ENCODE data around the gene ALX3.
A peak's percentile ranks its signal among the peaks of the same experiment; 100 is the strongest.

ALX3 gene

DNA sequence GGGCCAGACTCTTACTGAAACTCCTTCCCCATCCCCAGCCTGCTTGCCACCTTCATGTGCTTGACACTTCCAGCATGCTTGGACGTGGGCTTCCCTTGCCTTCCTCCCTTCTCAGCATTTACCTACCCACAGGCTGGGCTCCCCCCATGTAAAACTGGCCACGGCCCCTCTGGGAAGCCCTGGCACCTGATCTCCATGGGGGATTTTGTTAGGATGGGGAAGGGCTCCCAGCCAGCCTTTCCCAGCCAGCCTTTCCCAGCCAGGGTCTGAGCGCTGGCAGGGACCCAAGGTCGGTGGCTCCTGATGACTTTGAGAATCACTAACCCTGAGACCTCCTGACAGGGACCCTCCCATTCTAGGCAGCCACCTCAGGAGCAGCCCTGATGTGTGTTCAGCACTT, 6.7 kb downstream of the ALX3 start:
- DNase-seq, result no peak

DNA sequence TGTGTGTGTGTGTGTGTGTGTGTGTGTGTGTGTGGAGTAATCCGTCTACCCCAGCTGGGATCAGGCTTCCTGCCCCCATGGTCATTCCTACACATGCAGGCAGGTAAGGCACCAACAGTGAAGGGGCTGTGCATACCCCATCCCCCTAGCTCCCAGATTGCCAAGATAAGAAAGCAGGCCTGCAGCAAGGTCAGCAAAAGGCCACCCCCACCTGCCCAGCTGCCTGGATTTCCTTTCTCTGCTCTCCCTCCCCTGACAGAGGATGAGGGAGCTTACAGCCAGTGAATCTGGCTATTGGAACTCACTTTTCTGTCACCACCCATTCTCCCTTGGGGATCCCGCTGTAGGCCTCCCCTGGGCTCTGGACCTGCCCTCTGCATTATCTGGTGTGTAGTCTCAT, 7.9 kb downstream of the ALX3 start:
- DNase-seq, result no peak

DNA sequence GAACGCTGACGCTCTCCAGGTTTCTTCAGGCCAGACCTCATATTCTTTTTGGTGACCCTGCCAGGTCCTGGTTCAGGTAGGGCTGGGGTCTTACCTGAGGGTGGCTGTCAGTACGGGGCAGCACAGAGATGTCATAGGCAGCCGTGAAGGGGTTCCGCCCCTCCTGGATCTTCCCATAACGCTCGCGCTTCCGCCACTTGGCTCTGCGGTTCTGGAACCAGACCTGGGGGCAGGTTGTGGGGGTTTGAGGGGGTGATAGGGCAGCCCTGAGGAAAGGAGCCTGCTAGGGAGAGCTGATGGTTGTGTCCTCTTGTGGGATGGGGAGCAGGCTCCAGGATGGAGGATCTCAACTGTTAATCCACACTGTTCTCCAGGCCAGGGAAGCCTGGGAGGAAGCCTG, 9.1 kb downstream of the ALX3 start:
- no peak for DNase-seq

DNA sequence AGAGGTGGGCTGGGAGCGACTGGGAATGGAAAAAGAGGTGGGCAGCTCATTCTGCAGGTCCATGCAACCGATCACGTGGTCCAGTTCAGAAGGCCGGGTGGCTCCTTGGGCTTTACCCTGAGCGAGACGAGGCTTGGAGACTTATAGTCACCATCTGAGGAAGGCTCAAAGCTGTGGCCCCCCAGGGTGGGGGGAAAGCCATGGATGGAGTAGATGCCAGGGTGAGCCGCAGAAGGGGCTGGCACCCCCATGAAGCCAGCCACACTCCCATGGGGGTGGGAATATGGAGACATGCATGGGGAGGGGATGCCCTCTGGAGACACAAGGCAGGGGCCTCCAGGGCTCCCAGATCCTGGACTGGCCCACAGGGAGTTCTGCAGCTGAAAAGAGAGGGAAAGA, 9.8 kb downstream of the ALX3 start:
- DNase-seq, result no peak

DNA sequence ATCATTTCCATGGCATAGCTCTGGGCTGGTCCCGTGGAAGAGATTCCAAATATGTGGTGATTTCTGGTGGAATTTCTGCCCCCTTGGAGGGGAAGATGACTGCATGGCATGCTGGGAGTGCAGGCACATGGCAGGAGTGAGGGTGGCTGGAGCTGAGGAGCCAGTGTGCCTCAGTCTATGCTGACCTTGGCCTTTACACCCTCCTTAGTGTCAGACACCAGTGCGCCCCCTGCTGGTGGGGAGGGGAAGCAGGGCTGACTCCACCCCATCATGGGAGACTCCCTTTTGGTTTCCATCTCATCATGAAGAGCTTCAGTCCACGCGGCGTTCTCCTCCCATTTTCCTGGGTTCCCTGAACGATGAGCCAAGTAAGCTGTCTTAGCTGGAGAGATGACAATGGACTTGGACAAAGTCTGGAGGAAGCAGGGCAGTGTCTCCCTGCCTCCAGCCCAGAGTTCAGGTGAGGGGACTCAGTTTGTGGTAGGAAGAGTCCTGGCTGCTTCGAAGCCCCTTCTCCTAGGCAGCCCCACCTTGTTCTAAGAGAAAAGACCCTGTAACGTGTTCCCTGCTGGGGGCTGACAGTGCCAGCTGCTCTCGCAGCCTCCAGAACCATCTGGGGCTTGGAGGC, 10.3 kb downstream of the ALX3 start:
- peak; percentile 17 for DNase-seq

- DNase-seq, result no peak
Measured at GRCh38 chr1:110059133-110059863, 11.2 kb downstream of the ALX3 start.

DNA sequence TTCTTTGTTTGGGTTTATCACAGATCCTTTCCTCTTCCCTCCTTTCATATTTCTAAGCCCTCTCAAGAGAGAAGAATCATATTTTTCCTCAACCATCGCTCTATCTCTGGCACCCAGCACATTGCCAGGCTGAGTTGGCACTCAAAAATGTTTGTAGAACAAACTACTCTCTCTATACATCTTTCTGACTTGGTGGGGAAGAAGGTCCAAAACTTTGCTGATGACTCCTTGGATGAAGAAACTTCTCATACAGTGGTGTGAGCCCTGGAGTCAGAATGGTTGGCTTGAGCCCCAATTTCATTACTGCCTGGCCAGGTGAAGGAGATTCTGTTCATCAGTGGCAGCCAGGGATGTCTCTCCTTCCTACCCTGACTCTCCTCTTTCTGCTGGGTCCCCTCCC, 11.9 kb downstream of the ALX3 start:
- DNase-seq, result no peak

DNA sequence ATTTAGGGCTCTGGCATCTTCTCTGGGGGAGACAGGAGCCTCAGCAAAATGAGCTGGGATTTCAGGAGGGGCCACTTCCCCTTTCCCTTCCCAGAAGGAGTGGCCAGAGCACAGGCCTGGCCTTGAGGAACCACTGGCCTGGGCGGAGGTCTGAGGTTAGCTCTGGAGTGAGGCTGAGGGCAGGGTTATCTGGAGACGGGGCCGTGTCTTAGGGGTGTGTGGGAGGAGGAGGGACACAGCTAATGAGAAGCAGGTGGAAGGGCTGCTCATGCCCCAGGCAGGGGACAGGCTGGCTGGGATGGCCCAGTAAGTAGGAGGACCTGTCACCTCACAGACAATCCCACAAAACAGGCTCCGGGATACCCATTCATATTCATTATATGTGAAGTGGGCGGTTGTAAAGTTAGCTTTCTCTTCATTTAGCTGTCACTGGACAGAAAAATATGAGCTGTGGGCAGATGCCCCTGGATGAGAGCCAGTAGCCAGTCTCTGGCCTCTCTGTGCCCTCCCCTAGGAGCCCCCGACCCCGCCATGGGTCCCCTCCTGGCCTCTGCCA, 12.4 kb downstream of the ALX3 start:
- DNase-seq, result no peak

DNA sequence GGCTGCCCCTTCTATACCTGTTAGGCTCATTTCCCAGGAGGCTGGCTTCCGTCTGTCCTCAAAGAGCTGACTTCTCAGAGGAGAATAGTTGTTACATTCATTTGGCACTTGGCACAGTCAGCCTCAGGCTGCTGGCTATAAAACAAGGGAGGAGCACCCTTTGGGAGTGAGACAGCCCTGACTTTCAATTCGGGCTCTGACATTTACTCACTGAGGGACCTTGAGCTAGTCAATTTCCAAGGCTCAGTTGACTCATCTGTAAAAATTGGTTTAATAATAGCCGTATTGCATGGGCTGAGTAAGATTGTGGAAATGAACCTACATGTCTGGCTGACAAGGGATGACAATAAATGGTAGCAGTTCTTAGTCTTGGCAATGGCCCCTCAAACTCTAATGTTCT, 13.7 kb downstream of the ALX3 start:
- DNase-seq, result no peak

- no peak for DNase-seq
Measured at GRCh38 chr1:110056285-110056683, 14.2 kb downstream of the ALX3 start.

DNA sequence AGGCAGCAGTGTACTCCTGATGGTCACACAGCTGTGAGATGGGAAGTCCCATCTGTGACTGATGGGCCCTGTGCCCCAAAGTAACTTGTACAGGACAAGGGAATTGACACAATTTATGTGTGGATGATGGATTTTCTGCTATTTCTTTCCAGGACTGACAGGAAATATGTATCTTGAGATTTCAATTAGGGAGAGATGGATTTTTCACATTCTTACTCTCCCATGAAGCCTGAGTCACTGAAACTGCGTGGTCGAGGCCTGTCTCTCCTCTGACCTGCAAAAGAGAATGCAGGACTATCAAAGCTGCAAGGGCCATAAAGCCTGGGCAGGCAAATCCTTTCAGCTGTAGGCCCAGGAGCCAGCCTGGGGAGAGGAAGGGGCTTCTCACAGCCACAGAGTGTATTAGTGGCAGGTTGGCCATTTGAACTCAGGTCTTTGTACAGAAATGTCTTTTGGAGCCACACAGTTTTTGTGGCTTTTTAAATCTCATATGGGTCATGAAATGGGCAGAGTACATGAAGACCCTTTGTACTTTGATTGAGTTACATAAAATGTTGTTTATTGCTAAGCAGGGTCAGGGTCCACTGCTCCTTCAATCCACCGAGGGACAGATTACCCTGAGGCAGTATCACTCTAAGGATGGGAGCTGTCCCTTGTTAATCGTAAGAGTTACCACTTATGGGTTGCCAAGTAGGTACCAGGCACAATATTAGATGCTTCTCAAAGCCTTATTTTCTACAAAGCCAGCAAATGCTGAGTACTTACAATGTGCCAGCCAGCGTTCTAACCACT, 14.8 kb downstream of the ALX3 start:
- no peak for DNase-seq

DNA sequence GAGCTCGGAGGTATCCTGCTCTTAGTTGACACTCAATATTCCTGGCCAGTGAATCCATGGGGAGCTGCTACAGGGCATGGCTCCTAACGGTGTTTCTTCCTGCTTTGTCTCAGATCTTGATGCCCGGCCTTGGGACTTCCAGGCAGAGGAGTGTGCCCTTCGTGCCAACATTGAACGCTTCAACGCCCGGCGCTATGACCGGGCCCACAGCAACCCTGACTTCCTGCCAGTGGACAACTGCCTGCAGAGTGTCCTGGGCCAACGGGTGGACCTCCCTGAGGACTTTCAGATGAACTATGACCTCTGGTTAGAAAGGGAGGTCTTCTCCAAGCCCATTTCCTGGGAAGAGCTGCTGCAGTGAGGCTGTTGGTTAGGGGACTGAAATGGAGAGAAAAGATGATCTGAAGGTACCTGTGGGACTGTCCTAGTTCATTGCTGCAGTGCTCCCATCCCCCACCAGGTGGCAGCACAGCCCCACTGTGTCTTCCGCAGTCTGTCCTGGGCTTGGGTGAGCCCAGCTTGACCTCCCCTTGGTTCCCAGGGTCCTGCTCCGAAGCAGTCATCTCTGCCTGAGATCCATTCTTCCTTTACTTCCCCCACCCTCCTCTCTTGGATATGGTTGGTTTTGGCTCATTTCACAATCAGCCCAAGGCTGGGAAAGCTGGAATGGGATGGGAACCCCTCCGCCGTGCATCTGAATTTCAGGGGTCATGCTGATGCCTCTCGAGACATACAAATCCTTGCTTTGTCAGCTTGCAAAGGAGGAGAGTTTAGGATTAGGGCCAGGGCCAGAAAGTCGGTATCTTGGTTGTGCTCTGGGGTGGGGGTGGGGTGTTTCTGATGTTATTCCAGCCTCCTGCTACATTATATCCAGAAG, 16.7 kb downstream of the ALX3 start:
- peak; percentile 37 for DNase-seq

DNA sequence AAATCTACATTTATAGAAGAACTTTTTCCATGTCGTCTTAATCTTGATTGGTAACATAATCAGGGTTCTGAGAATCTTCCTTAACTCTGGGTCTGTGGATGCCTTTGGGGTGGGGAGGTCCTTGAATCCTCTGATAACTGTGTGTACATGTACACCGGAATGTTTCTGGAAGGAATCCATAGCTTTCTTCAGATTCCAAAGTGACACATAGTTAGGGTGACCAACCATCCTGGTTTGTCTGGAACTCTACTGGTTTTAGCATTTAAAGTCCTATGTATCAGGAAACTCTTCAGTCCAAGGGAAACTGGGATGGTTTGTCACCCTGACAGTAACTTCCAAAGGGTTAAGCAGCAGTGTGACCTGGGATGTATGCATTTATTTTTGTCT, 19.2 kb downstream of the ALX3 start:
- no peak for DNase-seq

GRCh38 chr1:110050602-110051261, 19.7 kb downstream of the ALX3 start:
- DNase-seq, result no peak

DNA sequence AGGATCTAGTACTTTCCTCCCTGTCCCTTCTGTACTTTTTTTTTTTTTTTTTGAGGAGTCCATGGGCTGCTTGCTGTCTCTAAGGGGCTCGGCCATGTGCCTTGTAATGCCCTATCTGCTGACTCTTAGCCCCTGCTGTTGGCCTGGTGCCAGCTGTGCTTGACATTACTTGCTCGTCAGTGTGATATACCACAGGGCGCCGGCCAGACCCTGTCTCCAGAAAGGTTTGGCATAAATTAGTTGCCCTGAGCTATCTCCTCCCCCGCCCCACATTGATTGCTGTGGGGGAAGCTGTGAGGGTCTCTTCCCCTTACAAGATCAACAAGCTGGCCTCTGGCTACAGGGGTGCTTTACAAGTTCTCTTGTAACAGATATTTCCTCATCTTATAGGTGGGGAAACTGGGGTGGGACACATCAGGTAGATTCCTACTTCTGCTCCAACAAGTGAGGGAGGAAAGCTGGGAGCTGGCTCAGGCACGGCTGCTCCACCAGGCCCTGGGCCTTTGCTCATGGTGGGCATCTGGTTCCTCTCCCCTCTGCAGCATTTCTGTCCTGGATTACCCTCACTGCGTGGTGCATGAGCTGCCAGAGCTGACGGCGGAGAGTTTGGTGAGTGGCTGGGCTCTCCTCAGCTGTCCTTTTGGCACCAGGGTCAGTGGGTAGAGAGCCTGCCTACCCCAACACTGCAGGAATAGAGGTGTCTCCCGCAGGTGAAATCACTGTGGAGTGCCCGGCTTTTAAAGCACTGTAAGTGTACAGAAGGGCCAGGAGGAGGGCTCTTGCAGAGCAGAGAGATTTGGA, 20.5 kb downstream of the ALX3 start:
- no peak for DNase-seq

- no peak for DNase-seq
Measured at GRCh38 chr1:110048923-110049601, 21.4 kb downstream of the ALX3 start.

DNA sequence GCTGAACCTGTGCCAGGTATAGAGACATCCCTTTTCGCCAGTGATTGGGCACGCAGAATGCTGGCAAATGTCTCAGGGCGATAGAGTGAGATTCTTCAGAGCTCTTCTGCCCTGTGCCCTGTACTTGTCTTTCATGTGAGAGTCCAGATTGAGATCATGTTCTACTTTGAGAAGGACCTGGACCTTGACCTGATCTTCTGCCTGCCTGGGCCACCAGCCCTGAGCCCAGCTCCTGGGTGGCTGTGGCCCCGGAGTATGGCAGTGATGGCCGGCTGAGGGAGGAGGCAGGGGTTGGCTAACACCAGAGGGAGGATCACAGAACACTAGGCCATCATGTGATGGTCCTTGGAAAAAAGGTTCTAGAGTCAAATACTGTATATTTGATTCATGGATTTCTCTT, 22.2 kb downstream of the ALX3 start:
- DNase-seq, result no peak

DNA sequence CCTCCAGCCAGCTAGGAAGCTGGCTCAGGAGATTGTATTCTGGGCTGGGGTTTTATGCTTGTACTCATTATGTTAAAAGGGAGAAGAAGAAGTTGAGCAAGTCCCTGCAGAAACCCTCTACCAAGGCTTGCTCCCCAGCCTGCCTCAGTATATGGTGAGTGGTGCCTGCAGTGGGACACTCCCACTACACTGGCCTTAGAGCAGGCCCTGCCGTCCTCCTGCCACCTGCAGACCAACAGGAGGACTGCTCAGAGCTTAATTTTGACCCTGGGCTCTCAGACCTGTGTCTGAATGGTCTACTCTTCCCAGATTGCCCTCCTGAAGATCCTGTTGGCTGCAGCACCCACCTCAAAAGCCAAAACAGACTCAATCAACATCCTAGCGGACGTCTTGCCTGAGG, 23.0 kb downstream of the ALX3 start:
- no peak for DNase-seq

DNA sequence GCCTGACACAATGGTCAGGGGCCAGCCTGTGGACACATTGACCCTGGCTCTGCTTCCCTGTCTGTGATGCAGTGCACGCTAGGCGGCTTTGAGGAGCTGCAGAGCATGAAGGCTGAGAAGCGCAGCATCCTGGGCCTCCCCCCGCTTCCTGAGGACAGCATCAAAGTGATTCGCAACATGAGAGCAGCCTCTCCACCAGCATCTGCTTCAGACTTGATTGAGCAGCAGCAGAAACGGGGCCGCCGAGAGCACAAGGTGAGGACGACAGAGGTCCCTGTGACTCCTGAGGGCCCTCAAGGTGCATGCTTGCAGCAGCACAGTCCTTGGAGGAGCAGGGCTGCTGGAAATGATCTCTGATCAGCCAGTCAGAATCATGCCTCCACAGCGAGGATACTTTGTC, 27.5 kb downstream of the ALX3 start:
- no peak for DNase-seq

DNA sequence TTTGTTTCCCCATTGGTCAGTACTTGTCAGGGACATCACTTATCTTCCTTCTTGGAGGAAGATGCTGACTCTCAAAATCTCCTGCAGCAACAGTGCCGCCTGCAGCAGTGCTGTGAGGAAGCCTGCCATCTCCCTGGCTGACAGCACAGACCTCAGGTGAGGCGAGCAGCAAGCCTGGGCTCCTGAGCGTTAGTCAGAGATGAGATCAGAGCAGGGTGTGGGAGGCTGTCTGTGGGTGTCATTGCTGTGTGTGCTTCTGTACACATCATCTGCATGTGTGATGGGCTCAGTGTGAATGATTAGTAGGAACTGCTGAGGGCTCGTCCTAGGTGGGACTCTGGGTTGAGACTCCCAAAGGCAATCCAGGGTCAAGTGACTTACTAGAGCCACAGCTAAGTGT, 29.9 kb downstream of the ALX3 start:
- no peak for DNase-seq

GRCh38 chr1:110039641-110040040, 30.8 kb downstream of the ALX3 start:
- DNase-seq, result no peak
